Measurements from ENCODE around the gene EIF4B. TPM values are rescaled to one million over a fixed set of nuclear protein-coding genes. Genes with fewer than 3 reads are reported as not detected.

EIF4B gene
- 100 to 1,000 TPM; 398 to 455 TPM for total RNA-seq

DNA sequence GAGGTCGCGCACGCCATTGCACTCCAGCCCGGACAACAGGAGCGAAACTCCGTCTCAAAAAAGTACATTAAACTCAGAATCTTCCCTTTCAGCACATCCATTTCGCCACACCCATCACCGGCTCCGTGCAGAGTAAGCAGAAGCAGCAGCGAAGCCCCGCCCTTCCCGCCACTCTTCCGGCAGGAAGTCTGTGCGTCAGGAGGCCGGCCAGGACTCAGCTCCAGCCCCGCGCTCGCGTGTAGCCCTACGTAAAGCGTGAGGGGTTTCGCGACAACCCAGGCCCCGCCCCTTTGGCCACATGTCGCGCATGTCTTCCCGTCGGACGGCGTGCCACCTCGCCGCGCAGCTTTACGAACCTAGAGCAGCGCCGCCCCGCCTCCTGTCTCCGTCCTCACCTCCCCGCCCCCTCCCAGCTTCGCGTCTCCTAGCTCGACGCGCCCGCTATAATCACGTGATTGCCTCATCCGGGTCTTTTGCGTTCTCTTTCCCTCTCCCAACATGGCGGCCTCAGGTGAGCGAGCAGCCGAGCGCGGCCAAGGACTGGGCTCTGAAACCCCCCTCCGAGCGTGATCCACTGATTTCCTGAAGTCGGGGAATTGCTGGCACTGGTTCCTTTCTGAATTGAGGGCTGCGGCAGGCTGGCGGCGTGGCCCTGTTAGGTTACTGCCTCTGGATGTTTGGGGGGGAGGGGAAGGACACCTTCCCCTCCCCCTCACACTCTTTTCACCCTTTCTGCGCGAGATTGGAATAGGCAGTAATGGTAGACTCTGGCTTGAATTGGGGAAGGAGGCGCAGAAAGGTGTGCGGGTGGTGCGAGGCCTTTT is at the start of gene EIF4B:
EIF4B (plus strand) TSS at position 471 of the 824 bp plus-strand sequence; CDS start at position 499, 28 bp downstream.
- peak within 1 kb of the TSS; percentile 96 for H3K27ac ChIP-seq
- intact Hi-C loops (cut with DNase I), result no loop called here
- H3K36me3 ChIP-seq, result no peaks in the 10 kb centered on the region
- peak within 1 kb of the TSS; percentile 94 for H3K4me3 ChIP-seq
- H3K9me3 ChIP-seq, result no peaks in the 10 kb centered on the region
- TF ChIP-seq, protein P1, sequence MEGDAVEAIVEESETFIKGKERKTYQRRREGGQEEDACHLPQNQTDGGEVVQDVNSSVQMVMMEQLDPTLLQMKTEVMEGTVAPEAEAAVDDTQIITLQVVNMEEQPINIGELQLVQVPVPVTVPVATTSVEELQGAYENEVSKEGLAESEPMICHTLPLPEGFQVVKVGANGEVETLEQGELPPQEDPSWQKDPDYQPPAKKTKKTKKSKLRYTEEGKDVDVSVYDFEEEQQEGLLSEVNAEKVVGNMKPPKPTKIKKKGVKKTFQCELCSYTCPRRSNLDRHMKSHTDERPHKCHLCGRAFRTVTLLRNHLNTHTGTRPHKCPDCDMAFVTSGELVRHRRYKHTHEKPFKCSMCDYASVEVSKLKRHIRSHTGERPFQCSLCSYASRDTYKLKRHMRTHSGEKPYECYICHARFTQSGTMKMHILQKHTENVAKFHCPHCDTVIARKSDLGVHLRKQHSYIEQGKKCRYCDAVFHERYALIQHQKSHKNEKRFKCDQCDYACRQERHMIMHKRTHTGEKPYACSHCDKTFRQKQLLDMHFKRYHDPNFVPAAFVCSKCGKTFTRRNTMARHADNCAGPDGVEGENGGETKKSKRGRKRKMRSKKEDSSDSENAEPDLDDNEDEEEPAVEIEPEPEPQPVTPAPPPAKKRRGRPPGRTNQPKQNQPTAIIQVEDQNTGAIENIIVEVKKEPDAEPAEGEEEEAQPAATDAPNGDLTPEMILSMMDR (IDR thresholded peaks at IDR 0.05), result no peak
- H3K27me3 ChIP-seq, result no peaks in the 10 kb centered on the region
- peak; percentile 100 for DNase-seq
- H3K4me1 ChIP-seq, result peaks cover 11% of the 10 kb centered on the region
- peak within 1 kb of the TSS; percentile 99 for H3K9ac ChIP-seq (ENCODE audit: low read depth in 2 of 2, low read length in 2 of 2)

GRCh38 chr12:52956987-52957386 is 49.3 kb upstream of the EIF4B start:
- TF ChIP-seq, protein P1 (IDR thresholded peaks at IDR 0.05), result no peak
- intact Hi-C loops (cut with DNase I), result no loop called here
- Histone ChIP-seq H3K27ac (no peak overlapping the region), H3K4me1 (no peaks in the 10 kb centered on the region), H3K9me3 (no peaks in the 10 kb centered on the region), H3K4me3 (no peak overlapping the region), H3K9ac (ENCODE audit: low read depth in 2 of 2, low read length in 2 of 2) (no peak overlapping the region), H3K36me3 (no peaks in the 10 kb centered on the region), H3K27me3 (no peaks in the 10 kb centered on the region)
- DNase-seq, result no peak

GRCh38 chr12:52964556-52965336 is 41.5 kb upstream of the EIF4B start:
- Histone ChIP-seq H3K9ac (ENCODE audit: low read depth in 2 of 2, low read length in 2 of 2) (peak overlapping the region in 1 of 2 donors; percentile 46), H3K27me3 (no peaks in the 10 kb centered on the region), H3K9me3 (no peaks in the 10 kb centered on the region), H3K4me1 (no peaks in the 10 kb centered on the region), H3K4me3 (no peak overlapping the region), H3K27ac (no peak overlapping the region), H3K36me3 (no peaks in the 10 kb centered on the region)
- TF ChIP-seq, protein P1 (IDR thresholded peaks at IDR 0.05), result no peak
- DNase-seq, result no peak
- intact Hi-C loops (cut with DNase I), result no loop called here

DNA sequence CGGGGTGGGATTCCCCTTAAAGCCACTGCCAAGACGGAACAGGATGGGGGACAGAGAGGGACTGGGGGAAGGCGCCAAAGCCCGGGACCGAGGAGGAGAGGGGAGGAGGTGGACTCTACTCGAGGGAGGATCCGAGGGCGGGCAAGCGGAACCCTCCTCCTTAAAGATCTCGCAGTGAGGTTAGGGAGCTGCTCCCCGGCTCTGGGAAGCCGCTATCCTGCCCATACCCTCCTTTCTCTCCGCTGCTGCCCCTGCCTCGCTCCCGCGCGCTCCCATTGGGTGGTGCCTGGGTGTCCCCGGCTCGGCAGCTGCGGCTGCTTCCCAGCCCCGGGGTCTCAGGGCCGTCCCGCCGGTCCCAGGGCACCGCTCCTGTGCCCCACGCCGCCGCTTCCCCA is 40.9 kb upstream of the EIF4B start:
- Histone ChIP-seq H3K9ac (ENCODE audit: low read depth in 2 of 2, low read length in 2 of 2) (peak overlapping the region in 1 of 2 donors; percentile 46), H3K27me3 (no peaks in the 10 kb centered on the region), H3K4me1 (peaks cover 1% of the 10 kb centered on the region), H3K9me3 (no peaks in the 10 kb centered on the region), H3K27ac (no peak overlapping the region), H3K4me3 (no peak overlapping the region), H3K36me3 (no peaks in the 10 kb centered on the region)
- TF ChIP-seq, protein P1 (IDR thresholded peaks at IDR 0.05), result no peak
- intact Hi-C loops (cut with DNase I), result no loop called here
- no peak for DNase-seq

DNA sequence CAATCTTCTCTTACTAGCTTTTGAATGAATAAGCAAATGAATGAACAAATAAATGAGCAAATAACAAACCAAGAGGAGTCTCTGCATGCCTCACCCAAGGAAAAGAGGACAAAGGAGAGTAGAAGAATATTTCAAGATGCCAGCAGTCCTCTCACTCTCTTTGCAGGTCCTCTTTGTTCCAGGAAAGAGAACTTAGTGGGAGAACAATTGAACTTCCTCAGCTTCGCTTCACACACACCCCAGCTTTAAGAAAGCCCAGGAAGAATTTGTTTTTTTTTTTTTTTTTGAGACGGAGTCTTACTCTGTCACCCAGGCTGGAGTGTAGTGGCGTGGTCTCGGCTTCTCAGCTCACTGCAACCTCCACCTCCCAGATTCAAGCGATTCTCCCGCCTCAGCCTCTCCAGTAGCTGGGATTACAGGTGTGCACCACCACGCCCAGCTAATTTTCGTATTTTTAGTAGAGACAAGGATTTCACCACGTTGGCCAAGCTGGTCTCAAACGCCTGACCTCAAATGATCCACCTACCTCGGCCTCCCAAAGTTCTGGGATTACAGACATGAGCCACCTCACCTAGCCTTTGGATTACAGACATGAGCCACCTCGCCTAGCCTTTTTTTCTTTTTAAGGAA is 37.0 kb upstream of the EIF4B start:
- Histone ChIP-seq H3K4me1 (peaks cover 7% of the 10 kb centered on the region), H3K27ac (no peak overlapping the region), H3K4me3 (no peak overlapping the region), H3K36me3 (no peaks in the 10 kb centered on the region), H3K9me3 (no peaks in the 10 kb centered on the region), H3K27me3 (no peaks in the 10 kb centered on the region), H3K9ac (ENCODE audit: low read depth in 2 of 2, low read length in 2 of 2) (no peak overlapping the region)
- TF ChIP-seq, protein P1 (IDR thresholded peaks at IDR 0.05), result no peak
- intact Hi-C loops (cut with DNase I), result no loop called here
- no peak for DNase-seq

Measured in colonic mucosa (tissue), 4 donors.